IMR-90 (cell line): Measurements from ENCODE around the gene WDR49. TPM values are rescaled to one million over a fixed set of nuclear protein-coding genes. Genes with fewer than 3 reads are reported as not detected.

Source experiments
- ATAC-seq: fragments of 200-7000 bp; cut with Tn5 transposase; 2 replicates; pipeline ENCODE4 v1.9.1; 2020; ENCODE audit warnings: low read depth, mild to moderate bottlenecking, moderate library complexity
- BruUV-seq: library from RNA; stranded (reverse); fragments of 400-500 nt; replicated peaks from 2 replicates; lab custom pipeline; 2021; lab: Mats Ljungman, UMichigan
- CTCF ChIA-PET: fragments of 300-600 bp; formaldehyde crosslinking; extraction: SDS; loops from one replicate; lab custom pipeline; 2021; ENCODE audit warnings: antibody characterized with exemption; lab: Yijun Ruan, JAX
- POLR2A ChIA-PET: fragments of 300-600 bp; sonication (Branson Sonifier 250); formaldehyde crosslinking; loops from one replicate; lab custom pipeline; 2022; ENCODE audit warnings: antibody characterized with exemption; ENCODE audit not compliant: unreplicated experiment; lab: Charles Lee
- DNase-seq: peaks from one replicate; pipeline ENCODE4 v3.0.0; 2013
- H2AFZ ChIP-seq: replicated peaks from 2 replicates; pipeline ENCODE3; 2013; ENCODE audit warnings: low read length, mild to moderate bottlenecking; ENCODE audit not compliant: poor library complexity
- H2AK5ac ChIP-seq: 2 replicates; pipeline ENCODE4 v1.6.1; 2013; ENCODE audit warnings: low read depth, low read length, inconsistent platforms
- H2AK9ac ChIP-seq: replicated peaks from 2 replicates; pipeline ENCODE3; 2013; ENCODE audit warnings: mild to moderate bottlenecking, low read depth, low read length, moderate library complexity; ENCODE audit not compliant: poor library complexity
- H2BK120ac ChIP-seq: 2 replicates; pipeline ENCODE4 v1.6.1; 2013; ENCODE audit warnings: low read depth, low read length, inconsistent platforms
- H2BK15ac ChIP-seq: 3 replicates; pipeline ENCODE4 v1.6.1; 2013; ENCODE audit warnings: low read depth, low read length, inconsistent platforms
- H2BK20ac ChIP-seq: 2 replicates; pipeline ENCODE4 v1.6.1; 2013; ENCODE audit warnings: low read depth, mild to moderate bottlenecking, inconsistent platforms, low read length, moderate library complexity
- H2BK5ac ChIP-seq: 2 replicates; pipeline ENCODE4 v1.6.1; 2013; ENCODE audit warnings: mild to moderate bottlenecking, low read depth, low read length, inconsistent platforms; ENCODE audit not compliant: poor library complexity, severe bottlenecking
- H3K14ac ChIP-seq: replicated peaks from 2 replicates; pipeline ENCODE4 v1.6.1; 2013; ENCODE audit warnings: low read depth, low read length, inconsistent platforms
- H3K18ac ChIP-seq: 2 replicates; pipeline ENCODE4 v1.6.1; 2013; ENCODE audit warnings: low read depth, low read length, control low read depth
- H3K23ac ChIP-seq: 2 replicates; pipeline ENCODE4 v1.6.1; 2013; ENCODE audit warnings: low read depth, low read length, inconsistent platforms
- H3K27ac ChIP-seq: 2 replicates; pipeline ENCODE4 v1.5.1; 2013; ENCODE audit warnings: mild to moderate bottlenecking, control low read depth, low read length; ENCODE audit not compliant: insufficient read depth
- H3K27me3 ChIP-seq: 2 replicates; pipeline ENCODE4 v1.6.1; 2013; ENCODE audit warnings: low read length; ENCODE audit not compliant: control insufficient read depth, insufficient read depth
- H3K36me3 ChIP-seq: 2 replicates; pipeline ENCODE4 v1.6.1; 2013; ENCODE audit warnings: low read length, mixed read lengths; ENCODE audit not compliant: control insufficient read depth, insufficient read depth
- H3K4ac ChIP-seq: 2 replicates; pipeline ENCODE4 v1.6.1; 2013; ENCODE audit warnings: low read depth, low read length, inconsistent platforms
- H3K4me1 ChIP-seq: 2 replicates; pipeline ENCODE4 v1.6.1; 2013; ENCODE audit warnings: low read length, mixed read lengths; ENCODE audit not compliant: control insufficient read depth, insufficient read depth
- H3K4me2 ChIP-seq: 2 replicates; pipeline ENCODE4 v1.6.1; 2013; ENCODE audit warnings: low read depth, mild to moderate bottlenecking, control low read depth, low read length, moderate library complexity
- H3K4me3 ChIP-seq: 2 replicates; pipeline ENCODE4 v1.5.1; 2013; ENCODE audit warnings: low read depth, mild to moderate bottlenecking, control low read depth, low read length, moderate library complexity; ENCODE audit not compliant: insufficient read depth
- H3K56ac ChIP-seq: 2 replicates; pipeline ENCODE4 v1.6.1; 2013; ENCODE audit warnings: low read length, inconsistent platforms; ENCODE audit not compliant: insufficient read depth; ENCODE audit errors: extremely low read depth
- H3K79me1 ChIP-seq, 2 experiments: 2 replicates each; pipeline ENCODE4 v1.6.1; 2013; ENCODE audit warnings: low read length in 2 of 2, inconsistent platforms in 1 of 2, low read depth in 1 of 2
- H3K9ac ChIP-seq: 2 replicates; pipeline ENCODE4 v1.6.1; 2013; ENCODE audit warnings: low read depth, low read length, control low read depth
- H3K9me1 ChIP-seq: 2 replicates; pipeline ENCODE4 v1.6.1; 2013; ENCODE audit warnings: low read length, inconsistent platforms; ENCODE audit not compliant: insufficient read depth
- H3K9me3 ChIP-seq: 2 replicates; pipeline ENCODE4 v1.6.1; 2013; ENCODE audit warnings: low read length; ENCODE audit not compliant: control insufficient read depth, insufficient read depth
- H4K20me1 ChIP-seq: 2 replicates; pipeline ENCODE4 v1.6.1; 2013; ENCODE audit warnings: low read length, inconsistent platforms; ENCODE audit not compliant: insufficient read depth
- H4K5ac ChIP-seq: 2 replicates; pipeline ENCODE4 v1.6.1; 2013; ENCODE audit warnings: mild to moderate bottlenecking, low read depth, low read length, control low read depth
- H4K8ac ChIP-seq, 2 experiments: 2 replicates each; pipeline ENCODE4 v1.6.1; 2013; ENCODE audit warnings: low read depth in 2 of 2, low read length in 2 of 2, control low read depth in 1 of 2, inconsistent platforms in 1 of 2
- H4K91ac ChIP-seq: 2 replicates; pipeline ENCODE4 v1.6.1; 2013; ENCODE audit warnings: low read depth, low read length, inconsistent platforms; ENCODE audit not compliant: insufficient read depth
- CEBPB ChIP-seq: IDR thresholded peaks from 2 replicates; pipeline ENCODE4 v1.6.1; 2012; ENCODE audit warnings: low read depth, low read length, improper control_type of control experiment
- CHD1 ChIP-seq: IDR thresholded peaks from 2 replicates; pipeline ENCODE4 v1.6.1; 2012; ENCODE audit warnings: low read depth, low read length, improper control_type of control experiment
- CTCF ChIP-seq: conservative IDR thresholded peaks from 2 replicates; pipeline ENCODE4 v1.5.1; 2012; ENCODE audit warnings: mild to moderate bottlenecking, low read depth, low read length, improper control_type of control experiment
- ELK1 ChIP-seq: fragments of 150-350 bp; IDR thresholded peaks from 2 replicates; pipeline ENCODE4 v1.6.1; 2016; ENCODE audit warnings: low read depth, mild to moderate bottlenecking, low read length, moderate library complexity, borderline replicate concordance
- FOS ChIP-seq: fragments of 150-350 bp; IDR thresholded peaks from 2 replicates; pipeline ENCODE4 v1.6.1; 2016; ENCODE audit warnings: low read depth, low read length
- MAFK ChIP-seq: IDR thresholded peaks from 2 replicates; pipeline ENCODE4 v1.6.1; 2012; ENCODE audit warnings: low read depth, low read length, improper control_type of control experiment
- MAZ ChIP-seq: IDR thresholded peaks from 2 replicates; pipeline ENCODE4 v1.6.1; 2012; ENCODE audit warnings: low read depth, mild to moderate bottlenecking, low read length, improper control_type of control experiment, moderate library complexity, borderline replicate concordance
- NFE2L2 ChIP-seq: fragments of 150-350 bp; IDR thresholded peaks from 2 replicates; pipeline ENCODE4 v1.6.1; 2016; ENCODE audit warnings: low read depth, mild to moderate bottlenecking, low read length
- POLR2A ChIP-seq: IDR thresholded peaks from 2 replicates; pipeline ENCODE4 v1.6.1; 2012; ENCODE audit warnings: mild to moderate bottlenecking, low read depth, low read length
- RCOR1 ChIP-seq: IDR thresholded peaks from 2 replicates; pipeline ENCODE4 v1.6.1; 2012; ENCODE audit warnings: mild to moderate bottlenecking, low read length, improper control_type of control experiment; ENCODE audit not compliant: insufficient replicate concordance
- RFX5 ChIP-seq: IDR thresholded peaks from 2 replicates; pipeline ENCODE4 v1.8.0; 2012; ENCODE audit warnings: low read depth, mild to moderate bottlenecking, low read length, moderate library complexity
- SMC3 ChIP-seq: fragments of 150-350 bp; IDR thresholded peaks from 2 replicates; pipeline ENCODE4 v1.6.1; 2016; ENCODE audit warnings: low read depth, mild to moderate bottlenecking, antibody characterized with exemption, low read length, moderate library complexity
- USF2 ChIP-seq: fragments of 150-350 bp; IDR thresholded peaks from 2 replicates; pipeline ENCODE4 v1.6.1; 2017; ENCODE audit warnings: mild to moderate bottlenecking, antibody characterized with exemption, low read length, low read depth
- WGBS, 2 experiments: methylation state at CpG; one replicate each; pipeline versions ENCODE4 v1.1.5 to v1.1.7; 2013; ENCODE audit warnings: missing lambda C conversion rate in 2 of 2; ENCODE audit not compliant: insufficient read length in 1 of 2; ENCODE audit errors: extremely low coverage in 2 of 2; 5-methylcytosine and 5-hydroxymethylcytosine counted together
- dilution Hi-C: fragments of 300-500 bp; cut with HindIII; formaldehyde crosslinking; loops from one replicate; pipeline ENCODE4 v1.14.3; 2018; ENCODE audit warnings: low sequenced_read_pairs; ENCODE audit not compliant: unreplicated experiment
- in situ Hi-C: fragments of 300-500 bp; cut with MboI; formaldehyde crosslinking; loops from 3 replicates; pipeline ENCODE4 v1.14.3; 2019; ENCODE audit warnings: low sequenced_read_pairs, inconsistent platforms, mixed read lengths
- intact Hi-C: fragments of 100-400 bp; cut with micrococcal nuclease; formaldehyde crosslinking; loops from 2 replicates; pipeline ENCODE4 v1.10.0; 2022
- polyA plus RNA-seq, 3 experiments: library from polyadenylated mRNA; depleted of rRNA; stranded (reverse); fragments of >200 nt; gene quantifications; 2 replicates each; pipeline ENCODE4 v1.2.3, GENCODE V29; 2012; ENCODE audit warnings: low replicate concordance in 1 of 3
- total RNA-seq: library from RNA; depleted of rRNA; stranded (reverse); fragments of >200 nt; gene quantifications from 2 replicates; pipeline ENCODE4 v1.2.3, GENCODE V29; 2012

The WDR49 gene
- total and polyA plus RNA-seq, 2 of the 4 experiments (the other 2 are of a cell fraction): not detected

GRCh38 chr3:167507954-167508353, 145.8 kb downstream of the WDR49 start:
- Histone ChIP-seq H4K20me1 (no peaks in the 10 kb centered on the region), H3K4me1 (no peaks in the 10 kb centered on the region), H3K18ac (no peak overlapping the region), H2BK5ac (no peak overlapping the region), H2AFZ (no peak overlapping the region), H4K8ac (no peak overlapping the region), H2BK120ac (no peak overlapping the region), H2AK5ac (no peak overlapping the region), H3K9me3 (peaks cover 12% of the 10 kb centered on the region), H2BK15ac (no peak overlapping the region), H3K36me3 (no peaks in the 10 kb centered on the region), H3K79me1 (no peaks in the 10 kb centered on the region), H2AK9ac (no peak overlapping the region), H2BK20ac (no peak overlapping the region), H3K4me2 (no peak overlapping the region), H4K5ac (no peak overlapping the region), H3K9ac (no peak overlapping the region), H3K23ac (no peak overlapping the region), H3K27ac (no peak overlapping the region), H3K56ac (no peak overlapping the region), H3K9me1 (no peaks in the 10 kb centered on the region), H3K27me3 (no peaks in the 10 kb centered on the region), H3K4ac (no peak overlapping the region), H3K14ac (no peak overlapping the region), H3K4me3 (no peak overlapping the region), H4K91ac (no peak overlapping the region)
- dilution Hi-C loops: no loop called here
- intact Hi-C loops: no loop called here
- WGBS, 2 experiments: no CpG with 5 or more reads among the region's 1 CpG
- BruUV-seq: no TSS peak
- no peak for ATAC-seq
- CTCF ChIA-PET: no interaction called here
- no peak for DNase-seq
- POLR2A ChIA-PET: no interaction called here
- TF ChIP-seq POLR2A: no peak
- TF ChIP-seq ELK1: no peak
- no peak for TF ChIP-seq USF2
- no peak for TF ChIP-seq SMC3
- no peak for TF ChIP-seq CHD1
- TF ChIP-seq RCOR1: no peak
- no peak for TF ChIP-seq MAZ
- TF ChIP-seq RFX5: no peak
- TF ChIP-seq FOS: no peak
- TF ChIP-seq CEBPB: no peak
- TF ChIP-seq MAFK: no peak
- TF ChIP-seq NFE2L2: no peak
- no peak for TF ChIP-seq CTCF
- in situ Hi-C loops: no loop called here
